GM18507 (cell line): ENCODE data around the gene ULK4.

ENCODE experiments used
- DNase-seq: peaks from one replicate; pipeline ENCODE4 v3.0.0; 2011; ENCODE audit warnings: low read depth; ENCODE audit not compliant: insufficient read length; ENCODE audit errors: extremely low spot score
- FAIRE-seq: peaks from 2 replicates; lab custom pipeline; 2011; peaks lifted over from hg19 to GRCh38; lab: Jason Lieb, UNC

ULK4 gene

GRCh38 chr3:41199866-41200668 is 761.8 kb downstream of the ULK4 start:
- no peak for FAIRE-seq

GRCh38 chr3:41198950-41199865 is 762.7 kb downstream of the ULK4 start, which contains the start of gene CTNNB1:
CTNNB1 (plus strand) TSS chr3:41199505; CDS start chr3:41224069, 24,564 bp downstream.
- DNase-seq, result peak; percentile 50
- peak; percentile 78 for FAIRE-seq

More at GRCh38 chr3:41199866-41200668, 761.8 kb downstream of the ULK4 start:
- DNase-seq, result peak; percentile 26

DNA sequence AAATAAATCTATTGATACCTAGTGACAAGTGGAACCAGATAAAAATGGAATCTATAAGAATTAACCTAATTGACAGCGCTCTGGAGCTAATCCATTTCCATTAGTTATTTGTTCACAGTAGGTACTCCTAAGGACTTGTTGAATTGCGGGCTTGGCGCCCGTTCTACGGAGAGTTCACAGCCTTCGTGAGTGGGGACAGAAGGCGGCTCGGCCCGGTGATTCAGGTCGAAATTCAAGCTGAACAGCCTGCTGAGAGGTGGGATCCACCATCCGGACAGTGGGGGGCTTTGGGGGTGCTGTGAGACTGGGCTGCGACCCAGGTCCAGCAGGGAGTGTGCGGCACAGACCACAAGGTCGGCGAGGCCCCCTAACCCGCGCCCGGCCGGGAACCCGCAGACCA is 763.4 kb downstream of the ULK4 start:
- no peak for FAIRE-seq
- DNase-seq, result no peak

GRCh38 chr3:41198046-41198445 is 763.9 kb downstream of the ULK4 start:
- DNase-seq (no peak), FAIRE-seq (no peak)
